ENCODE measurements around the gene GRIN3B. TPM values are rescaled to one million over a fixed set of nuclear protein-coding genes. Genes with fewer than 3 reads are reported as not detected.
A peak's percentile ranks its signal among the peaks of the same experiment; 100 is the strongest.

GRIN3B gene
- total and polyA plus RNA-seq, 9 of the 15 experiments (the other 6 are each of a cell fraction or from before 2014, with no cell fraction given), result 0.06 to 0.95 (median 0.19) TPM; not detected in 6

DNA sequence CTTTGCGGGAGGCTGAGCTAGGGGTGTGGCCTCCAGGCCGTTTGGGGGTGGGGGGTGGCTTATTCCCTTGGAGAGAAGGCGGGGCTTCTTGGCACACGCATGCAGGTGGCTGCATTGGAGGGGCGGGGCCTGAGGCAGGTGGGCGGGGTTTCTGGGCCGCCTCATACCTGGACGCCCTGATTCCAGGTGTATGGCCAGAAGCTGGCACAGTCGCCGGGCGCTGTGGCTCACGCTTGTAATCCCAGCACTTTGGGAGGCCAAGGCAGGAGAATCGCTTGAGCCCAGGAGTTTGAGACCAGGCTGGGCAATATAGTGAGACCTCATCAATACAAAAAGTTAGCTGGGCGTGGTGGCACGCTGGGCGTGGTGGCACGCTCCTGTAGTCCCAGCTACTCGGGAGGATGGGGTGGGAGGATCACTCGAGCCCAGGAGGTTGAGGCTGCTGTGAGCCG is 47.5 kb downstream of the GRIN3B start:
- no peak for ATAC-seq
- WGBS (ENCODE audit: insufficient coverage, low coverage, missing lambda C conversion rate), result 93% methylated on average over 14 of the region's 20 CpGs
- peak in 1 of 4 experiments; percentile 40 for DNase-seq (ENCODE audit: extremely low read depth in 1 of 4, low spot score in 3 of 4)
- intact Hi-C loops (cut with micrococcal nuclease), result no loop called here
- Histone ChIP-seq H3K4me1 (replicated peaks in 1 of 2; ENCODE audit: control insufficient read depth in 2 of 2, insufficient read depth in 2 of 2, low read length in 2 of 2) (peaks cover 11 to 64% of the 10 kb centered on the region in 2 experiments), H4K20me1 (replicated peaks; ENCODE audit: control insufficient read depth, insufficient read depth, low read length) (no peaks in the 10 kb centered on the region), H3K4me3 (no peak overlapping the region), H3K9me3 (replicated peaks; ENCODE audit: control insufficient read depth, insufficient read depth, low read depth, low read length) (no peaks in the 10 kb centered on the region), H3K79me2 (ENCODE audit: control insufficient read depth, insufficient read depth, low read length) (peaks cover 21% of the 10 kb centered on the region), H3K27ac (ENCODE audit: extremely low read depth, low read depth, low read length) (no peak overlapping the region), H2AFZ (ENCODE audit: low read depth, low read length) (no peak overlapping the region), H3K36me3 (ENCODE audit: control insufficient read depth, insufficient read depth, low read length) (peaks cover 62% of the 10 kb centered on the region; the same call in 2 of the 3 replicates), H3K4me2 (ENCODE audit: insufficient read depth, low read length) (no peak overlapping the region), H3K9me1 (ENCODE audit: control insufficient read depth, insufficient read depth, low read length) (no peaks in the 10 kb centered on the region), H3K27me3 (ENCODE audit: control insufficient read depth in 2 of 2, insufficient read depth in 2 of 2, low read length in 2 of 2) (no peaks in the 10 kb centered on the region), H3K9ac (ENCODE audit: insufficient read depth in 1 of 2, low read depth in 2 of 2, low read length in 2 of 2) (no peak overlapping the region)
- no peak for FAIRE-seq
- in situ Hi-C loops (cut with MboI), result no loop called here
- ChIA-PET CTCF (ENCODE audit: low intra/inter-chr PET ratio) (no interaction called here), POLR2A (interaction anchor here (1.2 kb wide), 1 partner anchor 10 kb away, joined by 3 read pairs; no protein-coding TSS in a partner anchor)
- BruUV-seq (replicated peaks), result no TSS peak
- TF ChIP-seq SRSF7 (optimal IDR thresholded peaks at IDR 0.05; ENCODE audit: low read depth, low read length) (no peak), MAZ (CRISPR knock-in tag; conservative IDR thresholded peaks at IDR 0.05 in 1 of 2, IDR thresholded peaks at IDR 0.05 in 1 of 2) (no peak), RBM14 (IDR thresholded peaks at IDR 0.05; ENCODE audit: borderline replicate concordance, insufficient read depth, low read depth, low read length) (no peak), RBM34 (IDR thresholded peaks at IDR 0.05; ENCODE audit: borderline replicate concordance, insufficient read depth, low read length) (no peak), BCOR (IDR thresholded peaks at IDR 0.05) (no peak), MYNN (IDR thresholded peaks at IDR 0.05) (no peak), MYNN (CRISPR knock-in tag; IDR thresholded peaks at IDR 0.05) (no peak), ZFPM2 (CRISPR knock-in tag; IDR thresholded peaks at IDR 0.05) (no peak), CTBP1 (IDR thresholded peaks at IDR 0.05; ENCODE audit: borderline replicate concordance) (no peak), CAMTA2 (CRISPR knock-in tag; conservative IDR thresholded peaks at IDR 0.05) (no peak), SMAD2 (IDR thresholded peaks at IDR 0.05; ENCODE audit: low read depth, low read length) (no peak), HDAC6 (IDR thresholded peaks at IDR 0.05; ENCODE audit: low read depth, low read length) (no peak), CBFB (CRISPR knock-in tag; IDR thresholded peaks at IDR 0.05) (no peak)
- TF ChIP-seq, protein P1, sequence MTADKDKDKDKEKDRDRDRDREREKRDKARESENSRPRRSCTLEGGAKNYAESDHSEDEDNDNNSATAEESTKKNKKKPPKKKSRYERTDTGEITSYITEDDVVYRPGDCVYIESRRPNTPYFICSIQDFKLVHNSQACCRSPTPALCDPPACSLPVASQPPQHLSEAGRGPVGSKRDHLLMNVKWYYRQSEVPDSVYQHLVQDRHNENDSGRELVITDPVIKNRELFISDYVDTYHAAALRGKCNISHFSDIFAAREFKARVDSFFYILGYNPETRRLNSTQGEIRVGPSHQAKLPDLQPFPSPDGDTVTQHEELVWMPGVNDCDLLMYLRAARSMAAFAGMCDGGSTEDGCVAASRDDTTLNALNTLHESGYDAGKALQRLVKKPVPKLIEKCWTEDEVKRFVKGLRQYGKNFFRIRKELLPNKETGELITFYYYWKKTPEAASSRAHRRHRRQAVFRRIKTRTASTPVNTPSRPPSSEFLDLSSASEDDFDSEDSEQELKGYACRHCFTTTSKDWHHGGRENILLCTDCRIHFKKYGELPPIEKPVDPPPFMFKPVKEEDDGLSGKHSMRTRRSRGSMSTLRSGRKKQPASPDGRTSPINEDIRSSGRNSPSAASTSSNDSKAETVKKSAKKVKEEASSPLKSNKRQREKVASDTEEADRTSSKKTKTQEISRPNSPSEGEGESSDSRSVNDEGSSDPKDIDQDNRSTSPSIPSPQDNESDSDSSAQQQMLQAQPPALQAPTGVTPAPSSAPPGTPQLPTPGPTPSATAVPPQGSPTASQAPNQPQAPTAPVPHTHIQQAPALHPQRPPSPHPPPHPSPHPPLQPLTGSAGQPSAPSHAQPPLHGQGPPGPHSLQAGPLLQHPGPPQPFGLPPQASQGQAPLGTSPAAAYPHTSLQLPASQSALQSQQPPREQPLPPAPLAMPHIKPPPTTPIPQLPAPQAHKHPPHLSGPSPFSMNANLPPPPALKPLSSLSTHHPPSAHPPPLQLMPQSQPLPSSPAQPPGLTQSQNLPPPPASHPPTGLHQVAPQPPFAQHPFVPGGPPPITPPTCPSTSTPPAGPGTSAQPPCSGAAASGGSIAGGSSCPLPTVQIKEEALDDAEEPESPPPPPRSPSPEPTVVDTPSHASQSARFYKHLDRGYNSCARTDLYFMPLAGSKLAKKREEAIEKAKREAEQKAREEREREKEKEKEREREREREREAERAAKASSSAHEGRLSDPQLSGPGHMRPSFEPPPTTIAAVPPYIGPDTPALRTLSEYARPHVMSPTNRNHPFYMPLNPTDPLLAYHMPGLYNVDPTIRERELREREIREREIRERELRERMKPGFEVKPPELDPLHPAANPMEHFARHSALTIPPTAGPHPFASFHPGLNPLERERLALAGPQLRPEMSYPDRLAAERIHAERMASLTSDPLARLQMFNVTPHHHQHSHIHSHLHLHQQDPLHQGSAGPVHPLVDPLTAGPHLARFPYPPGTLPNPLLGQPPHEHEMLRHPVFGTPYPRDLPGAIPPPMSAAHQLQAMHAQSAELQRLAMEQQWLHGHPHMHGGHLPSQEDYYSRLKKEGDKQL (CRISPR knock-in tag; IDR thresholded peaks at IDR 0.05; ENCODE audit: borderline replicate concordance), result no peak
- TF ChIP-seq, protein P2, sequence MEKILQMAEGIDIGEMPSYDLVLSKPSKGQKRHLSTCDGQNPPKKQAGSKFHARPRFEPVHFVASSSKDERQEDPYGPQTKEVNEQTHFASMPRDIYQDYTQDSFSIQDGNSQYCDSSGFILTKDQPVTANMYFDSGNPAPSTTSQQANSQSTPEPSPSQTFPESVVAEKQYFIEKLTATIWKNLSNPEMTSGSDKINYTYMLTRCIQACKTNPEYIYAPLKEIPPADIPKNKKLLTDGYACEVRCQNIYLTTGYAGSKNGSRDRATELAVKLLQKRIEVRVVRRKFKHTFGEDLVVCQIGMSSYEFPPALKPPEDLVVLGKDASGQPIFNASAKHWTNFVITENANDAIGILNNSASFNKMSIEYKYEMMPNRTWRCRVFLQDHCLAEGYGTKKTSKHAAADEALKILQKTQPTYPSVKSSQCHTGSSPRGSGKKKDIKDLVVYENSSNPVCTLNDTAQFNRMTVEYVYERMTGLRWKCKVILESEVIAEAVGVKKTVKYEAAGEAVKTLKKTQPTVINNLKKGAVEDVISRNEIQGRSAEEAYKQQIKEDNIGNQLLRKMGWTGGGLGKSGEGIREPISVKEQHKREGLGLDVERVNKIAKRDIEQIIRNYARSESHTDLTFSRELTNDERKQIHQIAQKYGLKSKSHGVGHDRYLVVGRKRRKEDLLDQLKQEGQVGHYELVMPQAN (IDR thresholded peaks at IDR 0.05; ENCODE audit: borderline replicate concordance), result no peak
- TF ChIP-seq, protein P3, sequence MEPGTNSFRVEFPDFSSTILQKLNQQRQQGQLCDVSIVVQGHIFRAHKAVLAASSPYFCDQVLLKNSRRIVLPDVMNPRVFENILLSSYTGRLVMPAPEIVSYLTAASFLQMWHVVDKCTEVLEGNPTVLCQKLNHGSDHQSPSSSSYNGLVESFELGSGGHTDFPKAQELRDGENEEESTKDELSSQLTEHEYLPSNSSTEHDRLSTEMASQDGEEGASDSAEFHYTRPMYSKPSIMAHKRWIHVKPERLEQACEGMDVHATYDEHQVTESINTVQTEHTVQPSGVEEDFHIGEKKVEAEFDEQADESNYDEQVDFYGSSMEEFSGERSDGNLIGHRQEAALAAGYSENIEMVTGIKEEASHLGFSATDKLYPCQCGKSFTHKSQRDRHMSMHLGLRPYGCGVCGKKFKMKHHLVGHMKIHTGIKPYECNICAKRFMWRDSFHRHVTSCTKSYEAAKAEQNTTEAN (CRISPR knock-in tag; IDR thresholded peaks at IDR 0.05), result no peak

All from K562 (cell line).